ENCODE results near the gene CACNA2D2.
A peak's percentile ranks its signal among the peaks of the same experiment; 100 is the strongest.

Gene CACNA2D2

DNA sequence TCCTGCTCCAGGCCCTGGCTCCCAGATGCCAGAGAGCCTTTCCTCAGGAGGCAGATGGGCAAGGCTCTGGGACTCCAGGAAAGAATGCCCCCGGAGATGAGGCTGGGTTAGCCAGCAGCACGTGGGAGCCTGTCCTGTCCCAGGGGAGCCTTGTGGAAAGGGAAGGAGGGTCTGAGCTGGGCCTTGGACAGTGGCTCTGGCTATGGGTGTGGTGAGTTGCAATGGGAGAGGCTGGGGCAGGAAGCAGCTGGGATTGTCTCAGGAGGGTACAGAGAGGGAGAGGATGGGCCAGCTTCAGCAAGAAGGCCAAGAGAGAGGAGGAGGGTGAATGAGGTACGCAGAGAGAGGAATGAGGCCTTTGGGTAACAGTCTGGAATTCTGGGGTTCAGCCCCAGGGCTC, 17.4 kb upstream of the CACNA2D2 start:
- Histone ChIP-seq H3K27me3 (ENCODE audit: low read length) (no peaks in the 10 kb centered on the region), H3K27ac (ENCODE audit: low read depth, low read length) (no peak overlapping the region), H4K20me1 (ENCODE audit: low read depth, low read length) (no peaks in the 10 kb centered on the region), H3K9me3 (ENCODE audit: insufficient read depth, low read length) (no peaks in the 10 kb centered on the region), H3K36me3 (ENCODE audit: low read length) (no peaks in the 10 kb centered on the region), H3K4me2 (ENCODE audit: low read depth, low read length, poor library complexity, severe bottlenecking) (no peak overlapping the region), H3K9ac (ENCODE audit: low read length) (no peak overlapping the region), H3K79me2 (ENCODE audit: insufficient read depth, low read length) (no peaks in the 10 kb centered on the region), H3K9me2 (replicated peaks; ENCODE audit: insufficient read depth, low read length) (no peaks in the 10 kb centered on the region), H3K4me3 (ENCODE audit: insufficient read depth, low read length, poor library complexity, severe bottlenecking) (no peak overlapping the region), H2AFZ (ENCODE audit: low read depth, low read length, severe bottlenecking) (no peak overlapping the region), H3F3A (ENCODE audit: insufficient read depth) (no peaks in the 10 kb centered on the region)
- no peak for TF ChIP-seq EZH2phosphoT487 (conservative IDR thresholded peaks at IDR 0.05; ENCODE audit: low read length)
- TF ChIP-seq, protein P1, sequence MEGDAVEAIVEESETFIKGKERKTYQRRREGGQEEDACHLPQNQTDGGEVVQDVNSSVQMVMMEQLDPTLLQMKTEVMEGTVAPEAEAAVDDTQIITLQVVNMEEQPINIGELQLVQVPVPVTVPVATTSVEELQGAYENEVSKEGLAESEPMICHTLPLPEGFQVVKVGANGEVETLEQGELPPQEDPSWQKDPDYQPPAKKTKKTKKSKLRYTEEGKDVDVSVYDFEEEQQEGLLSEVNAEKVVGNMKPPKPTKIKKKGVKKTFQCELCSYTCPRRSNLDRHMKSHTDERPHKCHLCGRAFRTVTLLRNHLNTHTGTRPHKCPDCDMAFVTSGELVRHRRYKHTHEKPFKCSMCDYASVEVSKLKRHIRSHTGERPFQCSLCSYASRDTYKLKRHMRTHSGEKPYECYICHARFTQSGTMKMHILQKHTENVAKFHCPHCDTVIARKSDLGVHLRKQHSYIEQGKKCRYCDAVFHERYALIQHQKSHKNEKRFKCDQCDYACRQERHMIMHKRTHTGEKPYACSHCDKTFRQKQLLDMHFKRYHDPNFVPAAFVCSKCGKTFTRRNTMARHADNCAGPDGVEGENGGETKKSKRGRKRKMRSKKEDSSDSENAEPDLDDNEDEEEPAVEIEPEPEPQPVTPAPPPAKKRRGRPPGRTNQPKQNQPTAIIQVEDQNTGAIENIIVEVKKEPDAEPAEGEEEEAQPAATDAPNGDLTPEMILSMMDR (IDR thresholded peaks at IDR 0.05; ENCODE audit: insufficient read depth, low read length, poor library complexity, severe bottlenecking), result no peak

DNA sequence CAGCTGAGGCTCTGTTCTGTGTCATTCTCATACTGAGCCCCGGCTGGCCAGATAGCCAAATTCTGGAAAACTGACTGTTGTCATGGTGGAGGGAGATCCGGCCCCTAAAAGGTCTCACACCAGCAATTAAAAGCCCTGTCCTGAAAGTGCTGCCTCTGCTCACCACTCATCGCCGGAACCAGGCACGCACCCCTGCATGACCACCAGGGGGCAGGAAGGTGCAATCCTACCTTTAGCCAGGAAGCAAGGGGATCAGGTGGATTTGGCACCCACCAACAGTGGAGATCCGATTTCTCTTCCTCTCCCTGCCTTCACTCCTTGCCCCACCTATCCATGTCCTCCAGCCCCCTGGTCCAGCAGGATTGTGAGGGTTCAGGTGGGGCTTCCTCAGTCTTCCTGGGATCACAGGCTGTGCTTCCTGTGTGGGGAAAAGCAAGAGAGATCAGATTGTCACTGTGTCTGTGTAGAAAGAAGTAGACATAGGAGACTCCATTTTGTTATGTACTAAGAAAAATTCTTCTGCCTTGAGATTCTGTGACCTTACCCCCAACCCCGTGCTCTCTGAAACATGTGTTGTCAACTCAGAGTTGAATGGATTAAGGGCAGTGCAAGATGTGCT, 16.1 kb upstream of the CACNA2D2 start:
- H3K27ac ChIP-seq (ENCODE audit: low read depth, low read length), result no peak overlapping the region
- no peaks in the 10 kb centered on the region for H3K27me3 ChIP-seq (ENCODE audit: low read length)
- no peaks in the 10 kb centered on the region for H3K79me2 ChIP-seq (ENCODE audit: insufficient read depth, low read length)
- H2AFZ ChIP-seq (ENCODE audit: low read depth, low read length, severe bottlenecking), result no peak overlapping the region
- H4K20me1 ChIP-seq (ENCODE audit: low read depth, low read length), result no peaks in the 10 kb centered on the region
- no peaks in the 10 kb centered on the region for H3K9me2 ChIP-seq (replicated peaks; ENCODE audit: insufficient read depth, low read length)
- no peak for TF ChIP-seq EZH2phosphoT487 (conservative IDR thresholded peaks at IDR 0.05; ENCODE audit: low read length)
- TF ChIP-seq, protein P1 (IDR thresholded peaks at IDR 0.05; ENCODE audit: insufficient read depth, low read length, poor library complexity, severe bottlenecking), result peak; percentile 96
- no peak overlapping the region for H3K4me2 ChIP-seq (ENCODE audit: low read depth, low read length, poor library complexity, severe bottlenecking)
- H3F3A ChIP-seq (ENCODE audit: insufficient read depth), result no peaks in the 10 kb centered on the region
- no peaks in the 10 kb centered on the region for H3K36me3 ChIP-seq (ENCODE audit: low read length)
- H3K4me3 ChIP-seq (ENCODE audit: insufficient read depth, low read length, poor library complexity, severe bottlenecking), result no peak overlapping the region
- H3K9ac ChIP-seq (ENCODE audit: low read length), result no peak overlapping the region
- no peaks in the 10 kb centered on the region for H3K9me3 ChIP-seq (ENCODE audit: insufficient read depth, low read length)

DNA sequence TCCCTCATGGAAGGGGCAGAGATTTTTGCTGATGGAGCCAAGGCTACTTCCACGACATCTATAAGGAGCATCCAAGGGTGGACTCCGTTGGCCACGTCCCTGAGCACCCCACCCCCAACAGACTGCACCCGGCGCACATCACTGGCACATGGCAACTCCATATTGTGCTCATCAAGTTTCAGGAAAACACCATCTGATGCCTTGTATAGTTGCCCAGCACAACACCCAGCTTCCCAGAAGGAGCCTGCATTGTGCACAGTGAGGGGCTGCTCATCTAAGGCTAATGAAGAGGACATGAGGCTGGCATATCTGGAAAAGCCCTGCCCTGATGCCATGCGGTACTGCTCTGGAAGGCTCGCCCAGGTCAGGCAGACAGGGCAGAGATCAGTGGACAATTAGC, 15.0 kb upstream of the CACNA2D2 start:
- no peaks in the 10 kb centered on the region for H3K36me3 ChIP-seq (ENCODE audit: low read length)
- H4K20me1 ChIP-seq (ENCODE audit: low read depth, low read length), result no peaks in the 10 kb centered on the region
- no peak overlapping the region for H3K4me3 ChIP-seq (ENCODE audit: insufficient read depth, low read length, poor library complexity, severe bottlenecking)
- H2AFZ ChIP-seq (ENCODE audit: low read depth, low read length, severe bottlenecking), result no peak overlapping the region
- H3K27me3 ChIP-seq (ENCODE audit: low read length), result no peaks in the 10 kb centered on the region
- no peak for TF ChIP-seq EZH2phosphoT487 (conservative IDR thresholded peaks at IDR 0.05; ENCODE audit: low read length)
- TF ChIP-seq, protein P1 (IDR thresholded peaks at IDR 0.05; ENCODE audit: insufficient read depth, low read length, poor library complexity, severe bottlenecking), result no peak
- H3K4me2 ChIP-seq (ENCODE audit: low read depth, low read length, poor library complexity, severe bottlenecking), result no peak overlapping the region
- no peaks in the 10 kb centered on the region for H3K79me2 ChIP-seq (ENCODE audit: insufficient read depth, low read length)
- no peak overlapping the region for H3K9ac ChIP-seq (ENCODE audit: low read length)
- H3K9me2 ChIP-seq (replicated peaks; ENCODE audit: insufficient read depth, low read length), result no peaks in the 10 kb centered on the region
- no peaks in the 10 kb centered on the region for H3F3A ChIP-seq (ENCODE audit: insufficient read depth)
- no peaks in the 10 kb centered on the region for H3K9me3 ChIP-seq (ENCODE audit: insufficient read depth, low read length)
- H3K27ac ChIP-seq (ENCODE audit: low read depth, low read length), result no peak overlapping the region

Measured in SU-DHL-6 (cell line).